Measurements from ENCODE around the gene AMDHD2.

The AMDHD2 gene

GRCh38 chr16:2496223-2497115 is 23.7 kb upstream of the AMDHD2 start:
- TF ChIP-seq, protein P1, sequence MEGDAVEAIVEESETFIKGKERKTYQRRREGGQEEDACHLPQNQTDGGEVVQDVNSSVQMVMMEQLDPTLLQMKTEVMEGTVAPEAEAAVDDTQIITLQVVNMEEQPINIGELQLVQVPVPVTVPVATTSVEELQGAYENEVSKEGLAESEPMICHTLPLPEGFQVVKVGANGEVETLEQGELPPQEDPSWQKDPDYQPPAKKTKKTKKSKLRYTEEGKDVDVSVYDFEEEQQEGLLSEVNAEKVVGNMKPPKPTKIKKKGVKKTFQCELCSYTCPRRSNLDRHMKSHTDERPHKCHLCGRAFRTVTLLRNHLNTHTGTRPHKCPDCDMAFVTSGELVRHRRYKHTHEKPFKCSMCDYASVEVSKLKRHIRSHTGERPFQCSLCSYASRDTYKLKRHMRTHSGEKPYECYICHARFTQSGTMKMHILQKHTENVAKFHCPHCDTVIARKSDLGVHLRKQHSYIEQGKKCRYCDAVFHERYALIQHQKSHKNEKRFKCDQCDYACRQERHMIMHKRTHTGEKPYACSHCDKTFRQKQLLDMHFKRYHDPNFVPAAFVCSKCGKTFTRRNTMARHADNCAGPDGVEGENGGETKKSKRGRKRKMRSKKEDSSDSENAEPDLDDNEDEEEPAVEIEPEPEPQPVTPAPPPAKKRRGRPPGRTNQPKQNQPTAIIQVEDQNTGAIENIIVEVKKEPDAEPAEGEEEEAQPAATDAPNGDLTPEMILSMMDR (IDR thresholded peaks at IDR 0.05; ENCODE audit: insufficient read depth, low read length, poor library complexity, severe bottlenecking), result no peak
- no peaks in the 10 kb centered on the region for H3K27me3 ChIP-seq (replicated peaks; ENCODE audit: control insufficient read depth, insufficient read depth, low read length)
- no peak overlapping the region for H3K4me3 ChIP-seq (replicated peaks; ENCODE audit: low read depth, low read length)
- no peak for DNase-seq (ENCODE audit: extremely low read depth, insufficient read length)
- peaks cover 2% of the 10 kb centered on the region for H3K36me3 ChIP-seq (ENCODE audit: control insufficient read depth, insufficient read depth, low read length)

GRCh38 chr16:2497116-2497630 is 23.0 kb upstream of the AMDHD2 start:
- Histone ChIP-seq H3K36me3 (ENCODE audit: control insufficient read depth, insufficient read depth, low read length) (peaks cover 2% of the 10 kb centered on the region), H3K27me3 (replicated peaks; ENCODE audit: control insufficient read depth, insufficient read depth, low read length) (no peaks in the 10 kb centered on the region), H3K4me3 (replicated peaks; ENCODE audit: low read depth, low read length) (no peak overlapping the region)
- DNase-seq (ENCODE audit: extremely low read depth, insufficient read length), result no peak
- TF ChIP-seq, protein P1 (IDR thresholded peaks at IDR 0.05; ENCODE audit: insufficient read depth, low read length, poor library complexity, severe bottlenecking), result no peak

GRCh38 chr16:2497695-2498484 is 22.3 kb upstream of the AMDHD2 start:
- no peaks in the 10 kb centered on the region for H3K27me3 ChIP-seq (replicated peaks; ENCODE audit: control insufficient read depth, insufficient read depth, low read length)
- TF ChIP-seq, protein P1 (IDR thresholded peaks at IDR 0.05; ENCODE audit: insufficient read depth, low read length, poor library complexity, severe bottlenecking), result no peak
- H3K4me3 ChIP-seq (replicated peaks; ENCODE audit: low read depth, low read length), result no peak overlapping the region
- peaks cover 2% of the 10 kb centered on the region for H3K36me3 ChIP-seq (ENCODE audit: control insufficient read depth, insufficient read depth, low read length)
- DNase-seq (ENCODE audit: extremely low read depth, insufficient read length), result no peak

DNA sequence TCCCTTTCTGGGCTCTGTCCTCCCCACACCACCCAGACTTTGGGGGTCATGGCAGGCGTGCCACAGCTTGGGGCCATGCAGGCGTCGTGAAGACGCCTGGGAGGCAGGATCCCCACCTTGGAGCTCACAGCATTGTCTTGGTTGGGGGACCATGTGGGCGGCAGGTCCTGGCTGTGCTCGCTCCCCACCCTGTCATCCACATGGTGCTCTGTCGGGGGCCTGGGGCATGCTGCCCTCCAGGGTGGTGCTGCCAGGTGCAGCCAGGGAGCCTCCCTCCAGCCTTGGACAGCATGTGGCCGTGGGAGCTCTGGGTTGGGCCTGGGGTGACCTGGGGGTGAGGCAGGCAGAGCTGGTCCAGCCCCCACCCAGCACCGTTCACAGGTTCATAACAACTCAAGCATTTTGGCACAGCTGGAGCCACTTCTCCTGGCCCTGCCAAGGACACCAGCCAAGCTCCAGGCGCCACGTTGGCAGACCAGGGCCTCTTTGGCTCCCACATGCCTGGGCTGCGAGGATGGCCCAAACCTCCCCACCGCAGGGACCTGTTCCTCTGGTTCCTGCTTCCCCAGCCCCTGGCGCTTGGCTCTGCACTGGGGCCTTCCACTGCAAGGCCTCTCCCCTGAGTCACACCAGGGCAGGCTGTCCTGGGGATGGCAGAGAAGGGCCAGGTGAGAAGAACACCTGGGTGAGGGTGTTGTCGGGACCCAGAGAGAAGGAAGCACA is 21.5 kb upstream of the AMDHD2 start:
- Histone ChIP-seq H3K36me3 (ENCODE audit: control insufficient read depth, insufficient read depth, low read length) (peaks cover 2% of the 10 kb centered on the region), H3K4me3 (replicated peaks; ENCODE audit: low read depth, low read length) (no peak overlapping the region), H3K27me3 (replicated peaks; ENCODE audit: control insufficient read depth, insufficient read depth, low read length) (no peaks in the 10 kb centered on the region)
- TF ChIP-seq, protein P1 (IDR thresholded peaks at IDR 0.05; ENCODE audit: insufficient read depth, low read length, poor library complexity, severe bottlenecking), result no peak
- DNase-seq (ENCODE audit: extremely low read depth, insufficient read length), result no peak

DNA sequence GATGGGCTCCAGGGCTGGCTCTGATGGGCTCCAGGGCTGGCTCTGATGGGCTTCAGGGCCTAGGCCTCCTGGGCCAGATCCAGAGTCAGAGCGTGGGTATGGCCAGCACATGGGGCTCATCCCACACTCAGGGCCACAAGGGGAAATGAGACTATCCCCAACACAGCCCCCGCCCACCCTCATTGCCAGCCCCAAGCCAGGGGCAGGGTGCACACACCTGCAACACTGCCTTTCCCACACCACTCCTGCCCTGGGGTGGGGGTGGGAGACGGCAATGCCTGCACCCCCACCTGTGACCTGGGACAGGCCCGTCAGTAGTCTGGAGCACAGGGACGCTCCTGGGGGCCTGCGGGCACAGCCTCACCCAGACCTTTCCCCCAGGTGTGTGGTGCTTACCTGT is 20.7 kb upstream of the AMDHD2 start:
- Histone ChIP-seq H3K27me3 (replicated peaks; ENCODE audit: control insufficient read depth, insufficient read depth, low read length) (no peaks in the 10 kb centered on the region), H3K36me3 (ENCODE audit: control insufficient read depth, insufficient read depth, low read length) (peaks cover 2% of the 10 kb centered on the region), H3K4me3 (replicated peaks; ENCODE audit: low read depth, low read length) (no peak overlapping the region)
- no peak for DNase-seq (ENCODE audit: extremely low read depth, insufficient read length)
- TF ChIP-seq, protein P1 (IDR thresholded peaks at IDR 0.05; ENCODE audit: insufficient read depth, low read length, poor library complexity, severe bottlenecking), result no peak
